ACC112 (cell line): ENCODE data around the gene GATA2.

Experiments used
- H2AFZ ChIP-seq: fragments of 200-600 bp; sonication (generic); one replicate; pipeline ENCODE4 v1.6.0; 2017; ENCODE audit warnings: antibody characterized with exemption, low read length; ENCODE audit not compliant: unreplicated experiment
- H3K27ac ChIP-seq: fragments of 200-600 bp; sonication (generic); 2 replicates; pipeline ENCODE4 v1.5.1; 2014; ENCODE audit warnings: low read depth, mild to moderate bottlenecking, antibody characterized with exemption, low read length, moderate library complexity
- H3K27me3 ChIP-seq: fragments of 200-600 bp; sonication (generic); 2 replicates; pipeline ENCODE4 v1.6.1; 2014; ENCODE audit warnings: mild to moderate bottlenecking, antibody characterized with exemption, low read length, moderate library complexity, mixed read lengths; ENCODE audit not compliant: insufficient read depth
- H3K36me3 ChIP-seq: fragments of 200-600 bp; sonication (generic); 2 replicates; pipeline ENCODE4 v1.6.1; 2016; ENCODE audit warnings: mild to moderate bottlenecking, antibody characterized with exemption, low read length, moderate library complexity, mixed read lengths; ENCODE audit not compliant: insufficient read depth
- H3K4me1 ChIP-seq: fragments of 200-600 bp; sonication (generic); one replicate; pipeline ENCODE4 v1.6.1; 2016; ENCODE audit warnings: low read length, mixed read lengths; ENCODE audit not compliant: insufficient read depth, unreplicated experiment, control insufficient read depth
- H3K4me3 ChIP-seq: fragments of 200-600 bp; sonication (generic); 2 replicates; pipeline ENCODE4 v1.5.1; 2014; ENCODE audit warnings: mild to moderate bottlenecking, low read depth, low read length
- H3K79me2 ChIP-seq: fragments of 200-600 bp; sonication (generic); one replicate; pipeline ENCODE4 v1.6.0; 2016; ENCODE audit warnings: low read length; ENCODE audit not compliant: control insufficient read depth, unreplicated experiment, insufficient read depth

Gene GATA2

DNA sequence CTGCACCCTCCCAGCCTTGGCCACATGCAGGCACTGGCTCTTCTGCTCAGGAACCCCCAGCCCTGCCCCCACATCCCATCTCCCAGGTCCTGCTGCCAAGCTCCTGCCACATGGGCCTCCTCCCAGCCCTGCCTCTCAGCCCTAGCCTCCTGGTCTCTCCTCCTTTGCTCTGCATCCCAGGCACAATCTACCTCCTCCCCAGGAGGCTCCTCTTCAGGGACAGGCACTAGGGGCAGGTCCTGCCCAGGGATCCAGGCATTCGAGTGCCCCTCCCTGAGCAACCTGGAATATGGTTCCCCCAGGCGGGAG is 38.7 kb downstream of the GATA2 start:
- H3K79me2 ChIP-seq: no peaks in the 10 kb centered on the region
- H3K36me3 ChIP-seq: no peaks in the 10 kb centered on the region
- no peak overlapping the region for H3K4me3 ChIP-seq
- H2AFZ ChIP-seq: no peak overlapping the region
- H3K27me3 ChIP-seq: peaks cover 56% of the 10 kb centered on the region
- no peaks in the 10 kb centered on the region for H3K4me1 ChIP-seq
- H3K27ac ChIP-seq: no peak overlapping the region

DNA sequence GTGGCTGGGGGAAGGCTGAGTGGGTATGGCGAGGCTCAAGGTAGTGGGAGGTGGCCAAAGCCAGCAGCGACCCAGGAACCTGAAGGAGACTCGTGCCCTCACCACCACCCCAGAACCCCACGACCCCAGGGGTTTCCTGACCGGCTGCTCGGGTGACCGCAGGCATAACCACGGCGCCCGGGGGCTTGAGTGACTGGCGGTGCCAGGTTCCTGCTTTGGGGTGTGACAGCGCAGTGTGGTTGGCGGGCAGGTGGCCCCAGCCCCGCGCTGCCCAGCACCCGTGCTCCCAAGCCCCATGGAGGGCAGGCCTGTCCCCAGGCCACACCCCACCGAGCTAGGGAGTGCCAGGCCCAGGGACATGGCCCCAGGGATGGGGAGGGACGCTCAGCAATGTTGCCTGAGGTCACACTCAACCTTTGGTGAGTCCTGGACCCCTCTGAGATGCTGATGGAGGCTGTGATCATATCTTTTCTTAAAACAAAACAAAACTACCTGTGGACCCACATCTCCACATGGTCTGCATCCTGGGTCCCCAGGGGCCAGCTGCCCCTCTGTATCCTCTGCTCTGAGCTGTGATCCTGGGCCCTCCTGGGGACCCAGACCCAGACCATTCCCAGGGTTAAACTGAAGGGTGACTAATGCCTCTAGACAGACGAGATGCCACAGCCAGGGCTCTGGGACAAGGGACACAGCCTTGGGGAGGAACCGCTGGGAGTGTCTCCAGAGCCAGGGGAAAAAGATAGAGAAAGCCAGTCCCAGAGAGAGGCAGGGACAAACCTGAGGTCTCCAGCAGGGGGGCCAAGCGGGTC is 39.3 kb downstream of the GATA2 start:
- Histone ChIP-seq H3K4me1 (peaks cover 2% of the 10 kb centered on the region), H3K27me3 (peaks cover 61% of the 10 kb centered on the region), H3K79me2 (no peaks in the 10 kb centered on the region), H3K36me3 (no peaks in the 10 kb centered on the region), H2AFZ (no peak overlapping the region), H3K4me3 (no peak overlapping the region), H3K27ac (no peak overlapping the region)

DNA sequence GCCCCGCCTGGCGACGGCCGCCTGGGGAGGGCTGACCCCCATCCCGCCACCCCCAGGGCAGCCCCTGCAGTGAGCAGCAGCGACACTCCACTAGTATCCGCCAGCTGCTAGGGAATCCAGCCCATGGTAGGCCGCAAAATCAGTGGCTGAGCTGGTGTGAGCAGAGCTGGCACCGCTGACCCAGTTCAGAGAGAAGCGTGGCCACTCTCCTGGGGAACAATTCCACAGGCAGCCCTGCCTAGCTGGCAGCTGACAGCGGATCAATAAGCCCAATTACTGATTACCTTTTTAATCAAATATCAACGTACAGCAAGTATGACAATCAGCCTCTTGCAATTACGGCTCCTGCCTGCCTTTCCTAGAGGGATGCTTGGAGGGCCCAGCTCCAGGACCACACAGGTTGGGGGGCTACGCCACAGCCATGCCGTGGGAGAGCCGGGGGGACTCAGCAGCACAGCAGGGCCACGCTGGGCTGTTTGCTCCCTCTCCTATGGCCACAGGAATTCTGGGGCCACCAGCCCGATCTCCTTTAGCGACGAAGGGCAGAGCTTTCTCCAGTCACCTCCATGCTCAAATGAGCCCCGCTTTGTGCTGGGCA is 40.2 kb downstream of the GATA2 start:
- Histone ChIP-seq H2AFZ (no peak overlapping the region), H3K27me3 (peaks cover 61% of the 10 kb centered on the region), H3K79me2 (no peaks in the 10 kb centered on the region), H3K36me3 (no peaks in the 10 kb centered on the region), H3K4me1 (peaks cover 3% of the 10 kb centered on the region), H3K27ac (no peak overlapping the region), H3K4me3 (no peak overlapping the region)

DNA sequence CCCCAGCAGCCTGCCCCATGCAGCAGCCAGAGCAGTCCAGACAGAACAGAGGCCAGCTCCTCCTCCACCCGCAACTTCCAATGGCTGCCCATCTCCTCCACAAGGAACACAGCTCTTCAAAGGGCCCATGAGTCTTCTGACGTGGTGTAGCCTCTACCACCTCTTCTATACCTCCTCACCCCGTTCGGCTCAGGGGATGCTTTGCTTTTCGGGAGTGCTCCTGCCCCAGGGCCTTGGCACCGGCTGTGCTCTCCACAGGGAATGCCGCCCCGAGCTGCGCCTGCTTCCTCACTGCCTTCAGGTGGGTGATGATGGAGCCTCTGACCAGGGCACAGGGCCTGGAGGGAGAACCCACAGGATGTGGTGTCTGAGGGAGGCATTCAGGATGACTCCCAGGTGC is 40.9 kb downstream of the GATA2 start:
- H3K36me3 ChIP-seq: no peaks in the 10 kb centered on the region
- H3K27me3 ChIP-seq: peaks cover 61% of the 10 kb centered on the region
- no peak overlapping the region for H2AFZ ChIP-seq

DNA sequence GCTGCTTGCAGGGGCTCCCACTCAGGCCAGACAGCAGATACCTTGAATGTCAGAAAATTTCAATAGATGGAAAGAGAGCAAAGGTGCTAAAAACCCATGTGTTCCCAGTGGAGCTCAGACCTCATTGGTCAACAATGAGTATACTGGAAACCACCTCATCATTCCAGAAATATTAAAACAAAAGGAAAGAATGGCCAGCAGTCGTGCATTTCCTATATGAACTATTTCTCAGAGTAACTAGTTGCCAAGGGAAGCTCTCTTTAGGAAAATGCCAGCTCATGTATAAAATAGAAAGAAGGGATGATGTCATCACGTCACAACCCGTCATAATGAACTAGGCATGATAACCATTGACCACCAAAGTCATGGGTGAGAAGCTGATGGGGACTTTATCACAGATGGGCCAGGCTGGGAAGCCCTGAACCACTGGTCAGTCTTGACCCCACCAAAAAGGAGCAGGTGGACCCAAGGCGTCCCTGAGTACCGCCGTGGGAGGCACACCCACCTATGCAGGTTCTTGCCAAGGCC is 43.8 kb downstream of the GATA2 start:
- no peak overlapping the region for H3K4me3 ChIP-seq
- H3K79me2 ChIP-seq: no peaks in the 10 kb centered on the region
- H3K36me3 ChIP-seq: no peaks in the 10 kb centered on the region
- H3K4me1 ChIP-seq: peaks cover 3% of the 10 kb centered on the region
- H3K27ac ChIP-seq: no peak overlapping the region
- H2AFZ ChIP-seq: no peak overlapping the region
- H3K27me3 ChIP-seq: peaks cover 37% of the 10 kb centered on the region

More for the DNA sequence above, 40.9 kb downstream of the GATA2 start:
- no peak overlapping the region for H3K4me3 ChIP-seq
- H3K27ac ChIP-seq: no peak overlapping the region
- no peaks in the 10 kb centered on the region for H3K79me2 ChIP-seq
- peaks cover 3% of the 10 kb centered on the region for H3K4me1 ChIP-seq

DNA sequence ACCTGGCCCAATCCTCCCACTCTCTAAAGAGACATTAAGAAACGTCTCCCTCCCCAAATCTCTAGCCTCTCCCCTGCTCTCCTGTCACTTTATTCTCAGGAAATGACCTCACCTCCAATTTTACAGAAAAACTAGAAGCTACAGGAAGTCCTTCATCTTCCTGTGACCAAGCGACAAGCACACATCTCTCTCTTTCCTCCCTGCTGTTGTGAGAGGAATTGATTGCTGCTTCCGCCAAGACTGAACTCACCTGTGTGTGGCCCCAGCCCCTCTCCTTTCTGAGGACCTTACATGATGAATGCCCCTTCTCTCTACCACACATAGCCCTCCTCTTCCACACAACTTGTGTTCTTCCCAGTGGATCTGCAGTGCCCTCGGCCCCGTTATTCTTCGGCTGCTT is 44.5 kb downstream of the GATA2 start:
- Histone ChIP-seq H3K79me2 (no peaks in the 10 kb centered on the region), H3K4me1 (peaks cover 3% of the 10 kb centered on the region), H3K27ac (no peak overlapping the region), H3K27me3 (peaks cover 37% of the 10 kb centered on the region), H2AFZ (no peak overlapping the region), H3K36me3 (no peaks in the 10 kb centered on the region), H3K4me3 (no peak overlapping the region)

DNA sequence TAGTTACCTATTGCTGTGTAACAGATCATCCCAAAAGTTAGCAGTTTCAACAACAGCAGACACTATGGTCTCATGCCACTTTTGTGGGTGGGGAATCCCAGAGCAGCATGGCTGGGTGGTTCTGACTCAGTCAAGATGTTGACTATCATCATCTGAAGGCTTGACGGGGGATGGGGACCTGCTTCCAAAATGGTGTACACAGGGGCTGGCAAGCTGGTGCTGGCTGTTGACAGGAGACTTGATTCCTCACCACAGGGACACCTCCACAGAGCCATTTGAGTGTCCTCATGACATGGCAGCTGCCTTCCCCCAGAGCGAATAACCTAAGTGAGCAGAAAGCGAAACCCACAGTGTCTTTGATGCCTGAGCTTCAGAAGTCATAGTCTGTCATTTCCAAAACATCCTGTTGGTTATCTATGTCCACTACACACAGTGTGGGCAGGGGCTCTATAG is 45.4 kb downstream of the GATA2 start:
- Histone ChIP-seq H3K79me2 (no peaks in the 10 kb centered on the region), H3K4me3 (no peak overlapping the region), H3K27ac (no peak overlapping the region), H3K36me3 (no peaks in the 10 kb centered on the region), H3K4me1 (peaks cover 3% of the 10 kb centered on the region), H3K27me3 (peaks cover 41% of the 10 kb centered on the region), H2AFZ (no peak overlapping the region)

DNA sequence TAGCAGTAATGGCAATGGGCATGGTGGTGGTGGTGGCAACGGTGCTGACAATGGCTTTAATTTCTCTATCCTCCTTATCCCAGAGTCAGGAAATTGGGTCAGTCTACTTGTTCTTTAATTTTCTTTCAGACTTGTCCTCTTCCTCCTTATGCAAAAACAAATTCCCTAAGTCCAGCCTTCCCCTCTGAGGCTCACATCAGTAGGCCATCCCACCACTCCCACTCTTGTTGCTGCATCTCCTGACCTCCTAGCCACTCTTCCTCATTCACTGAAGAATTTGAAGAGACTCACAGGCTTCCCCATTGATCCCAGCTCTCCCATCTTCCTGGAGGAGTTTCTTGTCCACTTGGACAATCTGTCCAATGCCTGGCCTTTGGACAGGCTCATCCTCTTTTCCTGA is 46.2 kb downstream of the GATA2 start:
- peaks cover 3% of the 10 kb centered on the region for H3K4me1 ChIP-seq
- H2AFZ ChIP-seq: no peak overlapping the region
- H3K27ac ChIP-seq: no peak overlapping the region
- H3K79me2 ChIP-seq: no peaks in the 10 kb centered on the region
- no peaks in the 10 kb centered on the region for H3K36me3 ChIP-seq
- no peak overlapping the region for H3K4me3 ChIP-seq
- peaks cover 35% of the 10 kb centered on the region for H3K27me3 ChIP-seq

DNA sequence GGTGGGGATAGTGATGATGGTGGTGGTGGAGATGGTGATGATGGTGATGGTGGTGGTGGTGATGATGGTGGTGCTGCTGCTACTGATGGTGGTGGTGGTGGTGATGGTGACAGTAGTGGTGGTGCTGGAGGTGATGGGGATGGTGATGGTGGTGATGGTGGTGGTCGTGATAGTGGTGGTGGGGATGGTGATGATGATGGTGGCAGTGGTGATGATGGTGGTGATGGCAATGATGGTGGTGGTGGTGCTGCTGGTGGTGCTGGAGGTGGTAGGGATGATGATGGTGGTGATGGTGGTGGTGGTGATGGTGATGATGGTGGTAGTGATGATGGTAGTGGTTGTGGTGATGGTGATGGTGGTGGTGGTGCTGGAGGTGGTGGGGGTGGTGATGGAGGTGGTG is 47.6 kb downstream of the GATA2 start:
- Histone ChIP-seq H3K27ac (no peak overlapping the region), H3K4me3 (no peak overlapping the region), H3K79me2 (no peaks in the 10 kb centered on the region), H3K27me3 (peaks cover 33% of the 10 kb centered on the region), H3K36me3 (no peaks in the 10 kb centered on the region), H2AFZ (no peak overlapping the region), H3K4me1 (peaks cover 3% of the 10 kb centered on the region)

DNA sequence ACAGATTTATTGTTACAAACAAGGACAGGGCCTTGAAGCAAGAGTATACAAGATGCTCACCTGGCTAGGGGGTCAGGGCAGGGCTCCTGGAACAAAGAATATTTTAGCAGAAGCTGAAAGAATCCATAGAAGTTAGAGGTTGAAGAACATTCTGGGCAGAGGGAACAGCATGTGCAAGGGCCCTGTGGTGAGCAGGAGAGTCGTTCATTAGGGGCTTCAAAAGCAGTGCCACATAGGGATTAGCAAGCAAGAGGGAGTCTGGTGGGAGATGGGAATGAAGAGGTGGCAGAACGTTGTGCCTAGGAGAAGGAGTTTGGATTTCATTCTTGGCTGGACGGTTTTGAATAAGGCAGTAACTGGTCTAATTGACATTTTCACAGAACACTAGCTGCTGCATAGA is 49.2 kb downstream of the GATA2 start:
- H2AFZ ChIP-seq: no peak overlapping the region
- H3K4me1 ChIP-seq: peaks cover 2% of the 10 kb centered on the region
- H3K36me3 ChIP-seq: no peaks in the 10 kb centered on the region
- H3K79me2 ChIP-seq: no peaks in the 10 kb centered on the region
- no peak overlapping the region for H3K4me3 ChIP-seq
- H3K27ac ChIP-seq: no peak overlapping the region
- H3K27me3 ChIP-seq: peaks cover 38% of the 10 kb centered on the region

DNA sequence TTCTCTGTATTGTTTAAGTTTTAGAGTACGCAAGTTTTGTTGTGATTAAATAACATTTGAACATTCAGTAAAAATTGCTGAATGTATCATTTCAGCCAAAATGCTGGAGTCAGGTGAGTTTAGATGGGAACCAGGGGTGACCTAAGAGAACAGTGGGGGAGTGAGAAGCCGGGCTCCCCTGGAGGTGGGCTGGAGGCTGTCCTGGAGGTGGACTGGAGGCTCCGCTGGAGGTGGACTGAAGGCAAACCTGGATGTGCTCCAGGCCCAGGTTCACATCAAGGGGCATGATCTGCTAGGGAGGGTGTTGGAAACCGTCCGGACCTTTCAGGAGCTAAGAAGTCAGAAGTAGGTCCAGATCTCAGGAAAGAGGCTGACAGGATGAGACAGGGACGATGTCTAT is 50.1 kb downstream of the GATA2 start:
- no peak overlapping the region for H3K4me3 ChIP-seq
- H3K4me1 ChIP-seq: no peaks in the 10 kb centered on the region
- H3K27me3 ChIP-seq: peaks cover 38% of the 10 kb centered on the region
- no peak overlapping the region for H3K27ac ChIP-seq
- no peaks in the 10 kb centered on the region for H3K36me3 ChIP-seq
- no peaks in the 10 kb centered on the region for H3K79me2 ChIP-seq
- H2AFZ ChIP-seq: no peak overlapping the region
